GM23338 (cell line): Measurements from ENCODE around the gene UGT1A1. TPM values are rescaled to one million over a fixed set of nuclear protein-coding genes. Genes with fewer than 3 reads are reported as not detected.

ENCODE experiments used
- ATAC-seq: fragments of 200-7000 bp; cut with Tn5 transposase; 3 replicates; pipeline ENCODE4 v1.9.1; 2020
- DNase-seq: peaks from one replicate; pipeline ENCODE4 v3.0.0-alpha.2; 2015; ENCODE audit warnings: low spot score
- H2AFZ ChIP-seq: fragments of 200-600 bp; sonication (generic); 2 replicates; pipeline ENCODE4 v1.8.0; 2016; ENCODE audit warnings: antibody characterized with exemption, mild to moderate bottlenecking, moderate library complexity
- H3F3A ChIP-seq: fragments of 200-600 bp; sonication (generic); replicated peaks from 2 replicates; pipeline ENCODE4 v1.8.0; 2017; ENCODE audit warnings: antibody characterized with exemption, mixed run types, low read depth
- H3K27ac ChIP-seq: fragments of 200-600 bp; sonication (generic); 2 replicates; pipeline ENCODE4 v1.6.1; 2016; ENCODE audit warnings: low read depth
- H3K27me3 ChIP-seq: fragments of 200-600 bp; sonication (generic); 2 replicates; pipeline ENCODE4 v1.8.0; 2016; ENCODE audit warnings: mild to moderate bottlenecking, mixed run types, moderate library complexity; ENCODE audit not compliant: insufficient read depth
- H3K36me3 ChIP-seq: fragments of 200-600 bp; sonication (generic); 2 replicates; pipeline ENCODE4 v1.8.0; 2016; ENCODE audit warnings: mild to moderate bottlenecking; ENCODE audit not compliant: insufficient read depth
- H3K4me1 ChIP-seq: fragments of 200-600 bp; sonication (generic); 2 replicates; pipeline ENCODE4 v1.8.0; 2016; ENCODE audit warnings: mild to moderate bottlenecking, moderate library complexity; ENCODE audit not compliant: insufficient read depth
- H3K4me2 ChIP-seq: fragments of 200-600 bp; sonication (generic); 2 replicates; pipeline ENCODE4 v1.7.1; 2017; ENCODE audit warnings: mixed run types
- H3K4me3 ChIP-seq: fragments of 200-600 bp; sonication (generic); 2 replicates; pipeline ENCODE4 v1.6.1; 2016; ENCODE audit warnings: mixed run types
- H3K79me2 ChIP-seq: fragments of 200-600 bp; sonication (generic); replicated peaks from 2 replicates; pipeline ENCODE4 v1.8.0; 2017; ENCODE audit warnings: mild to moderate bottlenecking; ENCODE audit not compliant: insufficient read depth
- H3K9me2 ChIP-seq: fragments of 200-600 bp; sonication (generic); 2 replicates; pipeline ENCODE4 v1.8.0; 2017; ENCODE audit not compliant: insufficient read depth
- H4K20me1 ChIP-seq: fragments of 200-600 bp; sonication (generic); replicated peaks from 2 replicates; pipeline ENCODE4 v1.8.0; 2017; ENCODE audit warnings: mild to moderate bottlenecking; ENCODE audit not compliant: insufficient read depth
- H3K27ac Mint-ChIP-seq: 2 replicates; pipeline ENCODE4 v1.8.0; 2020; ENCODE audit warnings: inconsistent platforms, mild to moderate bottlenecking, moderate library complexity, mixed read lengths
- H3K27me3 Mint-ChIP-seq: 3 replicates; pipeline ENCODE4 v1.8.0; 2022; ENCODE audit warnings: low read depth, mild to moderate bottlenecking, moderate library complexity, mixed read lengths, inconsistent platforms; ENCODE audit not compliant: insufficient read depth, poor library complexity
- H3K36me3 Mint-ChIP-seq: 3 replicates; pipeline ENCODE4 v1.8.0; 2021; ENCODE audit warnings: low read depth, mild to moderate bottlenecking, inconsistent platforms, moderate library complexity, mixed read lengths
- H3K4me1 Mint-ChIP-seq: 3 replicates; pipeline ENCODE4 v1.8.0; 2020; ENCODE audit warnings: mild to moderate bottlenecking, inconsistent platforms, mixed read lengths
- H3K4me3 Mint-ChIP-seq: 3 replicates; pipeline ENCODE4 v1.8.0; 2021; ENCODE audit warnings: moderate library complexity, mild to moderate bottlenecking, inconsistent platforms, mixed read lengths
- H3K9me3 Mint-ChIP-seq: 3 replicates; pipeline ENCODE4 v1.8.0; 2020; ENCODE audit warnings: moderate library complexity, mild to moderate bottlenecking, inconsistent platforms, mixed read lengths
- CREB1 ChIP-seq: fragments of 250-450 bp; sonication (Bioruptor Pico); IDR thresholded peaks from 2 replicates; pipeline ENCODE4 v1.5.0; 2020; ENCODE audit warnings: low read depth, mild to moderate bottlenecking, moderate library complexity
- JUNB ChIP-seq: IDR thresholded peaks from one replicate; pipeline ENCODE4 v1.6.1; 2016; ENCODE audit warnings: antibody characterized with exemption; ENCODE audit not compliant: unreplicated experiment
- STAT1 ChIP-seq: IDR thresholded peaks from one replicate; pipeline ENCODE4 v1.6.1; 2016; ENCODE audit warnings: antibody characterized with exemption; ENCODE audit not compliant: unreplicated experiment
- ZNF114 ChIP-seq: fragments of 250-450 bp; sonication (Bioruptor Pico); IDR thresholded peaks from 2 replicates; pipeline ENCODE4 v1.5.0; 2020; ENCODE audit warnings: mild to moderate bottlenecking, moderate library complexity
- polyA plus RNA-seq: library from polyadenylated mRNA; unstranded; fragments of >200 nt; fragmentation: Nextera tagmentation; extraction: Ambion mirVana; gene quantifications from 2 replicates; pipeline ENCODE4 v1.2.1, GENCODE V29; 2016
- total RNA-seq: library from RNA; depleted of rRNA; stranded (reverse); fragments of >200 nt; shearing (Covaris generic); gene quantifications from 2 replicates; pipeline ENCODE4 v1.2.3, GENCODE V29; 2014
- TF ChIP-seq, protein P1 (sequence below): fragments of 250-450 bp; sonication (Bioruptor Pico); IDR thresholded peaks from 2 replicates; pipeline ENCODE4 v1.5.0; 2020; ENCODE audit warnings: mild to moderate bottlenecking, moderate library complexity
- TF ChIP-seq, protein P2 (sequence below): IDR thresholded peaks from 2 replicates; pipeline ENCODE4 v1.6.1; 2016; ENCODE audit warnings: antibody characterized with exemption
- TF ChIP-seq, protein P3 (sequence below), 2 experiments: fragments of 200-600 bp in 1 of 2; sonication (generic) in 1 of 2; conservative IDR thresholded peaks; 2 replicates each; pipeline versions ENCODE4 v1.5.1 to v1.6.1; 2016 to 2017; ENCODE audit warnings: antibody characterized with exemption in 2 of 2, low read depth in 2 of 2, mild to moderate bottlenecking in 2 of 2, moderate library complexity in 1 of 2

UGT1A1 gene
- total and polyA plus RNA-seq, 2 experiments from 2014 or later = not detected

DNA sequence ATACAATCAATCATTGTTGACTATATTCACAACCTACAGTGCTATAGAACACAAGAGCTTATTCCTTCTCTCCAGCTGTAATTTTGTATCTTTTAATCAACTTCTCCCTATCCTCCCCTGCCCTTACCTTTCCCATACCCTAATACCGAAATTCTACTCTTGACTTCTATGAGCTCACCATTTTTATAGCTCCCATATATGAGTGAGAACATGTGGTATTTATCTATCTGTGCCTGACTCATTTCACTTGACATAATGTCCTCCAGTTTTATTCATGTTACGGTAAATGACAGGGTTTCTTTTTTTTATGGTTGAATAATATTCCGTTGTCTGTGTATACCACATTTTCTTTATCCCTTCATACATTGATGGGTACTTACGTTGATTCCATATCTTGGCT is 20.7 kb downstream of the UGT1A1 start:
- H3K9me3 Mint-ChIP-seq = peaks cover 20% of the 10 kb centered on the region
- no peak for ATAC-seq
- peaks cover 4% of the 10 kb centered on the region; the same call in 2 of the 3 replicates for H3K36me3 Mint-ChIP-seq

More for the DNA sequence above, 20.7 kb downstream of the UGT1A1 start:
- Histone ChIP-seq H3K4me1 (no peaks in the 10 kb centered on the region), H3K79me2 (no peaks in the 10 kb centered on the region), H3K36me3 (no peaks in the 10 kb centered on the region), H3K9me2 (0 out of 2 replicates have a peak, but pooled peaks cover 4% of the 10 kb centered on the region), H3K4me3 (no peak overlapping the region), H2AFZ (no peak overlapping the region), H3F3A (no peaks in the 10 kb centered on the region), H3K27ac (no peak overlapping the region), H4K20me1 (no peaks in the 10 kb centered on the region), H3K4me2 (no peak overlapping the region), H3K27me3 (no peaks in the 10 kb centered on the region)
- Mint-ChIP-seq H3K27me3 (no peaks in the 10 kb centered on the region), H3K4me1 (no peaks in the 10 kb centered on the region), H3K27ac (no peak overlapping the region), H3K4me3 (no peak overlapping the region)
- DNase-seq = no peak
- TF ChIP-seq CREB1 (no peak), STAT1 (no peak), JUNB (no peak), ZNF114 (no peak)
- TF ChIP-seq, protein P1, sequence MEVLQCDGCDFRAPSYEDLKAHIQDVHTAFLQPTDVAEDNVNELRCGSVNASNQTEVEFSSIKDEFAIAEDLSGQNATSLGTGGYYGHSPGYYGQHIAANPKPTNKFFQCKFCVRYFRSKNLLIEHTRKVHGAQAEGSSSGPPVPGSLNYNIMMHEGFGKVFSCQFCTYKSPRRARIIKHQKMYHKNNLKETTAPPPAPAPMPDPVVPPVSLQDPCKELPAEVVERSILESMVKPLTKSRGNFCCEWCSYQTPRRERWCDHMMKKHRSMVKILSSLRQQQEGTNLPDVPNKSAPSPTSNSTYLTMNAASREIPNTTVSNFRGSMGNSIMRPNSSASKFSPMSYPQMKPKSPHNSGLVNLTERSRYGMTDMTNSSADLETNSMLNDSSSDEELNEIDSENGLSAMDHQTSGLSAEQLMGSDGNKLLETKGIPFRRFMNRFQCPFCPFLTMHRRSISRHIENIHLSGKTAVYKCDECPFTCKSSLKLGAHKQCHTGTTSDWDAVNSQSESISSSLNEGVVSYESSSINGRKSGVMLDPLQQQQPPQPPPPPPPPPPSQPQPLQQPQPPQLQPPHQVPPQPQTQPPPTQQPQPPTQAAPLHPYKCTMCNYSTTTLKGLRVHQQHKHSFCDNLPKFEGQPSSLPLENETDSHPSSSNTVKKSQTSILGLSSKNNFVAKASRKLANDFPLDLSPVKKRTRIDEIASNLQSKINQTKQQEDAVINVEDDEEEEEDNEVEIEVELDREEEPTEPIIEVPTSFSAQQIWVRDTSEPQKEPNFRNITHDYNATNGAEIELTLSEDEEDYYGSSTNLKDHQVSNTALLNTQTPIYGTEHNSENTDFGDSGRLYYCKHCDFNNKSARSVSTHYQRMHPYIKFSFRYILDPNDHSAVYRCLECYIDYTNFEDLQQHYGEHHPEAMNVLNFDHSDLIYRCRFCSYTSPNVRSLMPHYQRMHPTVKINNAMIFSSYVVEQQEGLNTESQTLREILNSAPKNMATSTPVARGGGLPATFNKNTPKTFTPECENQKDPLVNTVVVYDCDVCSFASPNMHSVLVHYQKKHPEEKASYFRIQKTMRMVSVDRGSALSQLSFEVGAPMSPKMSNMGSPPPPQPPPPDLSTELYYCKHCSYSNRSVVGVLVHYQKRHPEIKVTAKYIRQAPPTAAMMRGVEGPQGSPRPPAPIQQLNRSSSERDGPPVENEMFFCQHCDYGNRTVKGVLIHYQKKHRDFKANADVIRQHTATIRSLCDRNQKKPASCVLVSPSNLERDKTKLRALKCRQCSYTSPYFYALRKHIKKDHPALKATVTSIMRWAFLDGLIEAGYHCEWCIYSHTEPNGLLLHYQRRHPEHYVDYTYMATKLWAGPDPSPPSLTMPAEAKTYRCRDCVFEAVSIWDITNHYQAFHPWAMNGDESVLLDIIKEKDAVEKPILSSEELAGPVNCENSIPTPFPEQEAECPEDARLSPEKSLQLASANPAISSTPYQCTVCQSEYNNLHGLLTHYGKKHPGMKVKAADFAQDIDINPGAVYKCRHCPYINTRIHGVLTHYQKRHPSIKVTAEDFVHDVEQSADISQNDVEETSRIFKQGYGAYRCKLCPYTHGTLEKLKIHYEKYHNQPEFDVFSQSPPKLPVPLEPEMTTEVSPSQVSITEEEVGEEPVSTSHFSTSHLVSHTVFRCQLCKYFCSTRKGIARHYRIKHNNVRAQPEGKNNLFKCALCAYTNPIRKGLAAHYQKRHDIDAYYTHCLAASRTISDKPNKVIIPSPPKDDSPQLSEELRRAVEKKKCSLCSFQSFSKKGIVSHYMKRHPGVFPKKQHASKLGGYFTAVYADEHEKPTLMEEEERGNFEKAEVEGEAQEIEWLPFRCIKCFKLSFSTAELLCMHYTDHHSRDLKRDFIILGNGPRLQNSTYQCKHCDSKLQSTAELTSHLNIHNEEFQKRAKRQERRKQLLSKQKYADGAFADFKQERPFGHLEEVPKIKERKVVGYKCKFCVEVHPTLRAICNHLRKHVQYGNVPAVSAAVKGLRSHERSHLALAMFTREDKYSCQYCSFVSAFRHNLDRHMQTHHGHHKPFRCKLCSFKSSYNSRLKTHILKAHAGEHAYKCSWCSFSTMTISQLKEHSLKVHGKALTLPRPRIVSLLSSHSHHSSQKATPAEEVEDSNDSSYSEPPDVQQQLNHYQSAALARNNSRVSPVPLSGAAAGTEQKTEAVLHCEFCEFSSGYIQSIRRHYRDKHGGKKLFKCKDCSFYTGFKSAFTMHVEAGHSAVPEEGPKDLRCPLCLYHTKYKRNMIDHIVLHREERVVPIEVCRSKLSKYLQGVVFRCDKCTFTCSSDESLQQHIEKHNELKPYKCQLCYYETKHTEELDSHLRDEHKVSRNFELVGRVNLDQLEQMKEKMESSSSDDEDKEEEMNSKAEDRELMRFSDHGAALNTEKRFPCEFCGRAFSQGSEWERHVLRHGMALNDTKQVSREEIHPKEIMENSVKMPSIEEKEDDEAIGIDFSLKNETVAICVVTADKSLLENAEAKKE = no peak
- TF ChIP-seq, protein P2, sequence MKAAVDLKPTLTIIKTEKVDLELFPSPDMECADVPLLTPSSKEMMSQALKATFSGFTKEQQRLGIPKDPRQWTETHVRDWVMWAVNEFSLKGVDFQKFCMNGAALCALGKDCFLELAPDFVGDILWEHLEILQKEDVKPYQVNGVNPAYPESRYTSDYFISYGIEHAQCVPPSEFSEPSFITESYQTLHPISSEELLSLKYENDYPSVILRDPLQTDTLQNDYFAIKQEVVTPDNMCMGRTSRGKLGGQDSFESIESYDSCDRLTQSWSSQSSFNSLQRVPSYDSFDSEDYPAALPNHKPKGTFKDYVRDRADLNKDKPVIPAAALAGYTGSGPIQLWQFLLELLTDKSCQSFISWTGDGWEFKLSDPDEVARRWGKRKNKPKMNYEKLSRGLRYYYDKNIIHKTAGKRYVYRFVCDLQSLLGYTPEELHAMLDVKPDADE = no peak
- TF ChIP-seq, protein P3, sequence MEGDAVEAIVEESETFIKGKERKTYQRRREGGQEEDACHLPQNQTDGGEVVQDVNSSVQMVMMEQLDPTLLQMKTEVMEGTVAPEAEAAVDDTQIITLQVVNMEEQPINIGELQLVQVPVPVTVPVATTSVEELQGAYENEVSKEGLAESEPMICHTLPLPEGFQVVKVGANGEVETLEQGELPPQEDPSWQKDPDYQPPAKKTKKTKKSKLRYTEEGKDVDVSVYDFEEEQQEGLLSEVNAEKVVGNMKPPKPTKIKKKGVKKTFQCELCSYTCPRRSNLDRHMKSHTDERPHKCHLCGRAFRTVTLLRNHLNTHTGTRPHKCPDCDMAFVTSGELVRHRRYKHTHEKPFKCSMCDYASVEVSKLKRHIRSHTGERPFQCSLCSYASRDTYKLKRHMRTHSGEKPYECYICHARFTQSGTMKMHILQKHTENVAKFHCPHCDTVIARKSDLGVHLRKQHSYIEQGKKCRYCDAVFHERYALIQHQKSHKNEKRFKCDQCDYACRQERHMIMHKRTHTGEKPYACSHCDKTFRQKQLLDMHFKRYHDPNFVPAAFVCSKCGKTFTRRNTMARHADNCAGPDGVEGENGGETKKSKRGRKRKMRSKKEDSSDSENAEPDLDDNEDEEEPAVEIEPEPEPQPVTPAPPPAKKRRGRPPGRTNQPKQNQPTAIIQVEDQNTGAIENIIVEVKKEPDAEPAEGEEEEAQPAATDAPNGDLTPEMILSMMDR (conservative IDR thresholded peaks at IDR 0.05; ENCODE audit: low read depth in 2 of 2) = no peak
